HG02870 (cell line): ENCODE data around the gene AGMO.

Experiments used
- ATAC-seq: cut with Tn5 transposase; IDR thresholded peaks from one replicate; pipeline ENCODE4 v1.9.1; 2021; ENCODE audit warnings: mild to moderate bottlenecking, moderate library complexity; ENCODE audit not compliant: unreplicated experiment

Gene AGMO

GRCh38 chr7:15462721-15463389, 99.0 kb downstream of the AGMO start:
- no peak for ATAC-seq

- no peak for ATAC-seq
These were observed 100.2 kb downstream of the AGMO start for GRCh38 chr7:15461576-15461975.

GRCh38 chr7:15459018-15459615, 102.7 kb downstream of the AGMO start:
- no peak for ATAC-seq

GRCh38 chr7:15457990-15458955, 103.5 kb downstream of the AGMO start:
- no peak for ATAC-seq

GRCh38 chr7:15452670-15453069, 109.1 kb downstream of the AGMO start:
- no peak for ATAC-seq

GRCh38 chr7:15446722-15447121, 115.1 kb downstream of the AGMO start:
- ATAC-seq = no peak

- no peak for ATAC-seq
These were observed 115.5 kb downstream of the AGMO start for GRCh38 chr7:15446280-15446679.

GRCh38 chr7:15441915-15442314, 119.9 kb downstream of the AGMO start:
- ATAC-seq = no peak

GRCh38 chr7:15440482-15440881, 121.3 kb downstream of the AGMO start:
- ATAC-seq = no peak

- no peak for ATAC-seq
These were observed 122.0 kb downstream of the AGMO start for GRCh38 chr7:15439853-15440252.

GRCh38 chr7:15433151-15433550, 128.7 kb downstream of the AGMO start:
- ATAC-seq = no peak

- no peak for ATAC-seq
These were observed 130.9 kb downstream of the AGMO start for GRCh38 chr7:15430911-15431310.

- no peak for ATAC-seq
These were observed 131.6 kb downstream of the AGMO start for GRCh38 chr7:15430191-15430590.

- no peak for ATAC-seq
These were observed 137.3 kb downstream of the AGMO start for GRCh38 chr7:15424468-15424867.

- no peak for ATAC-seq
These were observed 142.2 kb downstream of the AGMO start for GRCh38 chr7:15419596-15419995.

GRCh38 chr7:15418264-15418663, 143.6 kb downstream of the AGMO start:
- ATAC-seq = no peak

- no peak for ATAC-seq
These were observed 144.3 kb downstream of the AGMO start for GRCh38 chr7:15417341-15417988.

- ATAC-seq = no peak
These were observed 150.8 kb downstream of the AGMO start for GRCh38 chr7:15411019-15411418.

GRCh38 chr7:15407910-15408309, 153.9 kb downstream of the AGMO start:
- ATAC-seq = no peak

GRCh38 chr7:15403751-15404150, 158.1 kb downstream of the AGMO start:
- no peak for ATAC-seq

GRCh38 chr7:15403315-15403714, 158.5 kb downstream of the AGMO start:
- ATAC-seq = no peak
